Keratinocyte (primary cell): Measurements from ENCODE around the gene METTL25B.

Source experiments
- CTCF ChIP-seq, 3 experiments: IDR thresholded peaks in 1 of 3; conservative IDR thresholded peaks in 1 of 3; optimal IDR thresholded peaks in 1 of 3; 2 replicates in 2 of 3; 3 replicates in 1 of 3; pipeline versions ENCODE3 to v1.5.1; 2011; ENCODE audit warnings: low read length in 3 of 3, mild to moderate bottlenecking in 3 of 3, moderate library complexity in 2 of 3, control low read depth in 1 of 3, inconsistent platforms in 1 of 3; ENCODE audit not compliant: insufficient read depth in 2 of 3; ENCODE audit errors: extremely low read depth in 1 of 3
- EZH2 ChIP-seq: IDR thresholded peaks from one replicate; pipeline ENCODE4 v1.6.1; 2012; ENCODE audit warnings: inconsistent platforms, mild to moderate bottlenecking, low read length, moderate library complexity

GRCh38 chr1:156765666-156766065 lies 37.4 kb downstream of the METTL25B start:
- TF ChIP-seq CTCF (optimal IDR thresholded peaks at IDR 0.05 in 1 of 3, IDR thresholded peaks at IDR 0.05 in 1 of 3, conservative IDR thresholded peaks at IDR 0.05 in 1 of 3; ENCODE audit: extremely low read depth in 1 of 3, insufficient read depth in 2 of 3, low read length in 3 of 3) (no peak), EZH2 (no peak)
